Measurements from ENCODE around the gene RPS6KA5.

DNA sequence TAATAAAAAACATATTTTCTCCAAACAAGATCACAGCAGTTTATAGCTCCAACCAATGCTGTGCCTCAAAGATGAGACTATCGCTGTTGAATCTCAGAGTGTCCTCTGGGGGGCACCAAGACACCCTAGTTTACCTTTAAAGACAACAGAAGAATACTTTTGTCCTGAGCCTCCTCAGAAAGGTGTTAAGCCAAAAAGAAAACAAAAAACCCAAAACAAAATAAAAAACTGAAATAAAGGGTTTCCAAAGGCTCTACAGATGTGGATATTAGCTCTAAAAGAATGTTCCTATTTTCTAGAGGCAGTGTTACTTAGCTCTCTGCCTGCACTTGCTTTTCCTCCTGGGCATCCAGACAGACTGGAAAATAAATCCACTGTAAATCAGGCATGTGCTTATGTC lies 157.3 kb downstream of the RPS6KA5 start:
- peak; percentile 22 for TF ChIP-seq POLR2AphosphoS5 (IDR thresholded peaks at IDR 0.05)
- TF ChIP-seq CTCF (IDR thresholded peaks at IDR 0.05), result peak in 3 of 4 experiments; percentile 64 to 82 (median 76)
